ENCODE results near the gene RBBP8NL. TPM values are rescaled to one million over a fixed set of nuclear protein-coding genes. Genes with fewer than 3 reads are reported as not detected.

Gene RBBP8NL
- total and polyA plus RNA-seq, 9 of the 15 experiments (the other 6 are each of a cell fraction or from before 2014, with no cell fraction given) = not detected

DNA sequence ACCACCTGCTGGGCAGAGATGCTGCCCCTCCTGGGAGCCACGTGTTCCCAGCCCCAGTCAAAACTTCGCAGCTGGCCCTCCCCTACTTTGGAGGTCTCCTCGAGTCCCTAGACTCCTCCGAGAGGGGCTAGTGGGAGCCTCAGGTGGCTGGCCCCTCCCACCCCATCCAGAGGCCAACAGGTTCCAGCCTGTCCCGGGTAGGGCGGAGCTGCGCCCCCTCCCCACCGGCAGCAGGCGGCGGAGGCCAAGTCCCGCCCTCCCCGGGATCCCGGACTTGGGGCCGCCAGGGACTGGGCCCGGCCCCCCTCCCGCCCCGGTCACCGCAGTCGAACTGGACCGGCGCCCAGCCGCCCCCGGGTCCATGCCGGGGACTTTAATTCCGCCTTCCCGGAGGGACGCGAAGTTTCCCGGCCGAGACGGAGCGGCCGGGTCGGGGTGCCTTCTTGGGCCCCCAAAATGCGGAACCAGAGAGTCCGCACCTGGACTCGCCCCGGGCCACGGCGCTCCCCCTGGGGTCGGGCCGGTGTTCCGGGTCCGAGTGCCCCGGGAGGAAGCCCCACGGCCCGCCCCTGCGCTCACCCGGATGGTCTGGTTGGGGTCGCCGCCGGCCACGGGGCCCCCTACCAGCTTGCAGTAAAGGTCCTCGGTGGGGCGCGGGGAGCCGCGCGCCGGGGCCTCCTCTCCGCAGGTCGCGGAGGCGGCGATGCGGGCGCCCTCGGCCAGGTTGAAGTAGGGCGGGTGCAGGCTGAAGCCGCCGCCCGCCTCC lies 60.8 kb downstream of the RBBP8NL start (continued):
- TF ChIP-seq ZNF274 (IDR thresholded peaks at IDR 0.05; ENCODE audit: borderline replicate concordance, low read depth, low read length) (no peak), DACH1 (IDR thresholded peaks at IDR 0.05; ENCODE audit: partially characterized antibody) (no peak), RAD21 (CRISPR knock-in tag; conservative IDR thresholded peaks at IDR 0.05 in 1 of 2, IDR thresholded peaks at IDR 0.05 in 1 of 2) (no peak), ZNF57 (CRISPR knock-in tag; IDR thresholded peaks at IDR 0.05) (no peak), CBFB (CRISPR knock-in tag; IDR thresholded peaks at IDR 0.05) (0 out of 2 replicates have a peak, but pooled peaks have one; percentile 2), MAFG (tag; conservative IDR thresholded peaks at IDR 0.05) (no peak), ZNF668 (CRISPR knock-in tag; IDR thresholded peaks at IDR 0.05) (no peak), TAF7 (tag; IDR thresholded peaks at IDR 0.05) (no peak), PTRF (tag; IDR thresholded peaks at IDR 0.05) (no peak), MCM5 (IDR thresholded peaks at IDR 0.05; ENCODE audit: low read depth) (no peak)
- TF ChIP-seq, protein P1, sequence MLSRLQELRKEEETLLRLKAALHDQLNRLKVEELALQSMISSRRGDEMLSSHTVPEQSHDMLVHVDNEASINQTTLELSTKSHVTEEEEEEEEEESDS (CRISPR knock-in tag; IDR thresholded peaks at IDR 0.05) = no peak
- TF ChIP-seq, protein P2, sequence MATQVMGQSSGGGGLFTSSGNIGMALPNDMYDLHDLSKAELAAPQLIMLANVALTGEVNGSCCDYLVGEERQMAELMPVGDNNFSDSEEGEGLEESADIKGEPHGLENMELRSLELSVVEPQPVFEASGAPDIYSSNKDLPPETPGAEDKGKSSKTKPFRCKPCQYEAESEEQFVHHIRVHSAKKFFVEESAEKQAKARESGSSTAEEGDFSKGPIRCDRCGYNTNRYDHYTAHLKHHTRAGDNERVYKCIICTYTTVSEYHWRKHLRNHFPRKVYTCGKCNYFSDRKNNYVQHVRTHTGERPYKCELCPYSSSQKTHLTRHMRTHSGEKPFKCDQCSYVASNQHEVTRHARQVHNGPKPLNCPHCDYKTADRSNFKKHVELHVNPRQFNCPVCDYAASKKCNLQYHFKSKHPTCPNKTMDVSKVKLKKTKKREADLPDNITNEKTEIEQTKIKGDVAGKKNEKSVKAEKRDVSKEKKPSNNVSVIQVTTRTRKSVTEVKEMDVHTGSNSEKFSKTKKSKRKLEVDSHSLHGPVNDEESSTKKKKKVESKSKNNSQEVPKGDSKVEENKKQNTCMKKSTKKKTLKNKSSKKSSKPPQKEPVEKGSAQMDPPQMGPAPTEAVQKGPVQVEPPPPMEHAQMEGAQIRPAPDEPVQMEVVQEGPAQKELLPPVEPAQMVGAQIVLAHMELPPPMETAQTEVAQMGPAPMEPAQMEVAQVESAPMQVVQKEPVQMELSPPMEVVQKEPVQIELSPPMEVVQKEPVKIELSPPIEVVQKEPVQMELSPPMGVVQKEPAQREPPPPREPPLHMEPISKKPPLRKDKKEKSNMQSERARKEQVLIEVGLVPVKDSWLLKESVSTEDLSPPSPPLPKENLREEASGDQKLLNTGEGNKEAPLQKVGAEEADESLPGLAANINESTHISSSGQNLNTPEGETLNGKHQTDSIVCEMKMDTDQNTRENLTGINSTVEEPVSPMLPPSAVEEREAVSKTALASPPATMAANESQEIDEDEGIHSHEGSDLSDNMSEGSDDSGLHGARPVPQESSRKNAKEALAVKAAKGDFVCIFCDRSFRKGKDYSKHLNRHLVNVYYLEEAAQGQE (IDR thresholded peaks at IDR 0.05; ENCODE audit: borderline replicate concordance) = peak; percentile 89
- TF ChIP-seq, protein P2 (CRISPR knock-in tag; IDR thresholded peaks at IDR 0.05; ENCODE audit: low read depth) = no peak
- TF ChIP-seq, protein P3, sequence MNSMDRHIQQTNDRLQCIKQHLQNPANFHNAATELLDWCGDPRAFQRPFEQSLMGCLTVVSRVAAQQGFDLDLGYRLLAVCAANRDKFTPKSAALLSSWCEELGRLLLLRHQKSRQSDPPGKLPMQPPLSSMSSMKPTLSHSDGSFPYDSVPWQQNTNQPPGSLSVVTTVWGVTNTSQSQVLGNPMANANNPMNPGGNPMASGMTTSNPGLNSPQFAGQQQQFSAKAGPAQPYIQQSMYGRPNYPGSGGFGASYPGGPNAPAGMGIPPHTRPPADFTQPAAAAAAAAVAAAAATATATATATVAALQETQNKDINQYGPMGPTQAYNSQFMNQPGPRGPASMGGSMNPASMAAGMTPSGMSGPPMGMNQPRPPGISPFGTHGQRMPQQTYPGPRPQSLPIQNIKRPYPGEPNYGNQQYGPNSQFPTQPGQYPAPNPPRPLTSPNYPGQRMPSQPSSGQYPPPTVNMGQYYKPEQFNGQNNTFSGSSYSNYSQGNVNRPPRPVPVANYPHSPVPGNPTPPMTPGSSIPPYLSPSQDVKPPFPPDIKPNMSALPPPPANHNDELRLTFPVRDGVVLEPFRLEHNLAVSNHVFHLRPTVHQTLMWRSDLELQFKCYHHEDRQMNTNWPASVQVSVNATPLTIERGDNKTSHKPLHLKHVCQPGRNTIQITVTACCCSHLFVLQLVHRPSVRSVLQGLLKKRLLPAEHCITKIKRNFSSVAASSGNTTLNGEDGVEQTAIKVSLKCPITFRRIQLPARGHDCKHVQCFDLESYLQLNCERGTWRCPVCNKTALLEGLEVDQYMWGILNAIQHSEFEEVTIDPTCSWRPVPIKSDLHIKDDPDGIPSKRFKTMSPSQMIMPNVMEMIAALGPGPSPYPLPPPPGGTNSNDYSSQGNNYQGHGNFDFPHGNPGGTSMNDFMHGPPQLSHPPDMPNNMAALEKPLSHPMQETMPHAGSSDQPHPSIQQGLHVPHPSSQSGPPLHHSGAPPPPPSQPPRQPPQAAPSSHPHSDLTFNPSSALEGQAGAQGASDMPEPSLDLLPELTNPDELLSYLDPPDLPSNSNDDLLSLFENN (IDR thresholded peaks at IDR 0.05; ENCODE audit: low read depth in 2 of 2, low read length in 2 of 2) = no peak
- TF ChIP-seq, protein P4, sequence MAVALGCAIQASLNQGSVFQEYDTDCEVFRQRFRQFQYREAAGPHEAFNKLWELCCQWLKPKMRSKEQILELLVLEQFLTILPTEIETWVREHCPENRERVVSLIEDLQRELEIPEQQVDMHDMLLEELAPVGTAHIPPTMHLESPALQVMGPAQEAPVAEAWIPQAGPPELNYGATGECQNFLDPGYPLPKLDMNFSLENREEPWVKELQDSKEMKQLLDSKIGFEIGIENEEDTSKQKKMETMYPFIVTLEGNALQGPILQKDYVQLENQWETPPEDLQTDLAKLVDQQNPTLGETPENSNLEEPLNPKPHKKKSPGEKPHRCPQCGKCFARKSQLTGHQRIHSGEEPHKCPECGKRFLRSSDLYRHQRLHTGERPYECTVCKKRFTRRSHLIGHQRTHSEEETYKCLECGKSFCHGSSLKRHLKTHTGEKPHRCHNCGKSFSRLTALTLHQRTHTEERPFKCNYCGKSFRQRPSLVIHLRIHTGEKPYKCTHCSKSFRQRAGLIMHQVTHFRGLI (CRISPR knock-in tag; IDR thresholded peaks at IDR 0.05) = no peak

All from K562 (cell line).